ENCODE measurements around the gene CCDC183.

GRCh38 chr9:136762915-136763648 lies 33.1 kb upstream of the CCDC183 start:
- TF ChIP-seq CTCF (IDR thresholded peaks at IDR 0.05) = no peak
- TF ChIP-seq POLR2AphosphoS5 (IDR thresholded peaks at IDR 0.05) = no peak

Measured in suprapubic skin (tissue), 3 donors.